Common myeloid progenitor, CD34-positive (primary cell): ENCODE data around the gene FAM185A. TPM values are rescaled to one million over a fixed set of nuclear protein-coding genes. Genes with fewer than 3 reads are reported as not detected.
"Not testable (repeated sequence)": the region's sequence is repeated elsewhere in the genome, so short reads cannot be mapped to it uniquely, and the experiment has no call there.

Source experiments
- CTCF ChIA-PET: fragments of 350-600 bp; sonication (Branson Sonifier 250); formaldehyde crosslinking; loops from one replicate; lab custom pipeline; 2021; ENCODE audit warnings: antibody characterized with exemption; lab: Charles Lee
- POLR2A ChIA-PET: fragments of 350-600 bp; sonication (Branson Sonifier 250); formaldehyde crosslinking; loops from one replicate; lab custom pipeline; 2021; ENCODE audit warnings: antibody characterized with exemption; lab: Charles Lee
- DNase-seq, 3 donors: peaks; one replicate each; pipeline versions ENCODE4 v3.0.0 to v3.0.0-alpha.2; 2013
- H3K27ac ChIP-seq, 2 experiments: 1 replicate in 1 of 2; 2 replicates in 1 of 2; pipeline ENCODE4 v1.7.0; 2013; ENCODE audit warnings: inconsistent platforms in 2 of 2, low read length in 2 of 2, mild to moderate bottlenecking in 2 of 2, low read depth in 1 of 2, moderate library complexity in 1 of 2; ENCODE audit not compliant: severe bottlenecking in 2 of 2, insufficient read depth in 1 of 2, poor library complexity in 1 of 2
- H3K27me3 ChIP-seq, 5 experiments: replicated peaks in 2 of 5; 1 replicate in 3 of 5; 2 replicates in 2 of 5; pipeline versions ENCODE4 v1.6.1 to v1.7.0; 2013; ENCODE audit warnings: low read length in 4 of 5, mild to moderate bottlenecking in 2 of 5, moderate library complexity in 2 of 5, inconsistent platforms in 1 of 5; ENCODE audit not compliant: insufficient read depth in 5 of 5, control insufficient read depth in 4 of 5
- H3K36me3 ChIP-seq, 4 experiments: 1 replicate in 2 of 4; 2 replicates in 2 of 4; pipeline versions ENCODE4 v1.6.1 to v1.7.0; 2013; ENCODE audit warnings: low read length in 3 of 4, control low read depth in 1 of 4, mild to moderate bottlenecking in 1 of 4; ENCODE audit not compliant: control insufficient read depth in 4 of 4, insufficient read depth in 4 of 4
- H3K4me1 ChIP-seq, 4 experiments: 1 replicate in 3 of 4; 2 replicates in 1 of 4; pipeline versions ENCODE4 v1.6.1 to v1.7.1; 2013; ENCODE audit warnings: low read length in 3 of 4, mild to moderate bottlenecking in 3 of 4, control low read depth in 1 of 4, inconsistent platforms in 1 of 4, moderate library complexity in 1 of 4; ENCODE audit not compliant: control insufficient read depth in 4 of 4, insufficient read depth in 4 of 4; ENCODE audit errors: control extremely low read depth in 1 of 4
- H3K4me3 ChIP-seq, 7 experiments: 1 replicate in 4 of 7; 2 replicates in 3 of 7; pipeline versions ENCODE4 v1.5.1 to v1.7.0; 2013; ENCODE audit warnings: mild to moderate bottlenecking in 7 of 7, low read length in 6 of 7, moderate library complexity in 6 of 7, inconsistent platforms in 2 of 7, low read depth in 2 of 7, control low read depth in 1 of 7; ENCODE audit not compliant: insufficient read depth in 4 of 7, control insufficient read depth in 1 of 7; ENCODE audit errors: extremely low read depth in 1 of 7
- H3K9me3 ChIP-seq, 5 experiments: 1 replicate in 4 of 5; 2 replicates in 1 of 5; pipeline versions ENCODE4 v1.6.1 to v1.7.1; 2013; ENCODE audit warnings: low read length in 4 of 5, mild to moderate bottlenecking in 2 of 5, inconsistent platforms in 1 of 5, low read depth in 1 of 5, moderate library complexity in 1 of 5; ENCODE audit not compliant: control insufficient read depth in 4 of 5, insufficient read depth in 2 of 5; ENCODE audit errors: control extremely low read depth in 1 of 5
- WGBS: methylation state at CpG from one replicate; pipeline ENCODE4 v1.1.5; 2013; ENCODE audit not compliant: insufficient coverage; 5-methylcytosine and 5-hydroxymethylcytosine counted together
- polyA plus RNA-seq: library from polyadenylated mRNA; unstranded; fragments of 120-200 nt; gene quantifications from one replicate; pipeline ENCODE4 v1.2.1, GENCODE V29; 2013

Gene FAM185A
- 9.4 TPM for polyA plus RNA-seq

GRCh38 chr7:102748605-102749444 lies at the start of gene FAM185A:
FAM185A (plus strand) TSS chr7:102748999; CDS start chr7:102749208, 209 bp downstream.
- H3K9me3 ChIP-seq, H3K27me3 ChIP-seq, CTCF ChIA-PET, POLR2A ChIA-PET, H3K36me3 ChIP-seq: not testable (repeated sequence)
- peak within 1 kb of the TSS; percentile 52 to 84 (median 74) for H3K4me3 ChIP-seq
- H3K27ac ChIP-seq, result peak within 1 kb of the TSS in 1 of 2 experiments; percentile 43
- WGBS, result 0% methylated on average over 12 of the region's 47 CpGs
- H3K4me1 ChIP-seq, result peaks cover 0 to 11% (median 3%) of the 10 kb centered on the region in 4 experiments
- peak; percentile 99 to 100 (median 100) for DNase-seq

- peak in 2 of 3 donors; percentile 57 to 68 for DNase-seq
- H3K36me3 ChIP-seq, POLR2A ChIA-PET, H3K27ac ChIP-seq, H3K27me3 ChIP-seq, H3K4me1 ChIP-seq, H3K9me3 ChIP-seq, H3K4me3 ChIP-seq, CTCF ChIA-PET: not testable (repeated sequence)
- WGBS, result 93% methylated on average over 2 of the region's 5 CpGs
These were observed 35.6 kb upstream of the FAM185A start for GRCh38 chr7:102713011-102713690.

GRCh38 chr7:102713691-102714080 lies 35.1 kb upstream of the FAM185A start:
- H3K27ac ChIP-seq, H3K4me3 ChIP-seq, H3K4me1 ChIP-seq, H3K9me3 ChIP-seq, H3K27me3 ChIP-seq, DNase-seq, CTCF ChIA-PET, H3K36me3 ChIP-seq, POLR2A ChIA-PET: not testable (repeated sequence)
- no CpG with 5 or more reads among the region's 1 CpG for WGBS

- H3K27me3 ChIP-seq, H3K4me3 ChIP-seq, H3K36me3 ChIP-seq, H3K9me3 ChIP-seq, DNase-seq, CTCF ChIA-PET, H3K4me1 ChIP-seq, H3K27ac ChIP-seq, POLR2A ChIA-PET: not testable (repeated sequence)
- WGBS, result no CpG with 5 or more reads among the region's 6 CpGs
These were observed 33.9 kb upstream of the FAM185A start for GRCh38 chr7:102714774-102715522.

GRCh38 chr7:102715718-102716117 lies 33.1 kb upstream of the FAM185A start:
- POLR2A ChIA-PET, H3K27me3 ChIP-seq, H3K4me3 ChIP-seq, H3K36me3 ChIP-seq, H3K4me1 ChIP-seq, H3K27ac ChIP-seq, H3K9me3 ChIP-seq, CTCF ChIA-PET: not testable (repeated sequence)
- DNase-seq, result peak in 2 of 3 donors; percentile 27 to 47
- WGBS, result 100% methylated on average over 2 of the region's 3 CpGs

GRCh38 chr7:102718491-102718890 lies 30.3 kb upstream of the FAM185A start:
- H3K9me3 ChIP-seq, DNase-seq, H3K4me1 ChIP-seq, H3K27ac ChIP-seq, CTCF ChIA-PET, H3K4me3 ChIP-seq, POLR2A ChIA-PET, H3K36me3 ChIP-seq, H3K27me3 ChIP-seq: not testable (repeated sequence)

- CTCF ChIA-PET, DNase-seq, H3K9me3 ChIP-seq, H3K27ac ChIP-seq, H3K4me1 ChIP-seq, H3K36me3 ChIP-seq, H3K4me3 ChIP-seq, POLR2A ChIA-PET, H3K27me3 ChIP-seq: not testable (repeated sequence)
- 100% methylated on average over 3 of the region's 5 CpGs for WGBS
These were observed 22.6 kb upstream of the FAM185A start for GRCh38 chr7:102726170-102726569.
